Testis (tissue), 2 donors: ENCODE results near the gene SRBD1.

Experiments
- POLR2A ChIP-seq: fragments of 450-650 bp; IDR thresholded peaks from one replicate; pipeline ENCODE4 v1.6.1; 2017; ENCODE audit warnings: antibody characterized with exemption, mild to moderate bottlenecking, moderate library complexity
- TF ChIP-seq, protein P1 (sequence below), 3 experiments: fragments of 450-650 bp in 2 of 3; fragments of 200-600 bp in 1 of 3; sonication (generic) in 1 of 3; IDR thresholded peaks; one replicate each; pipeline ENCODE4 v1.5.1; 2016 to 2019; ENCODE audit warnings: antibody characterized with exemption in 3 of 3, mild to moderate bottlenecking in 2 of 3, moderate library complexity in 1 of 3

DNA sequence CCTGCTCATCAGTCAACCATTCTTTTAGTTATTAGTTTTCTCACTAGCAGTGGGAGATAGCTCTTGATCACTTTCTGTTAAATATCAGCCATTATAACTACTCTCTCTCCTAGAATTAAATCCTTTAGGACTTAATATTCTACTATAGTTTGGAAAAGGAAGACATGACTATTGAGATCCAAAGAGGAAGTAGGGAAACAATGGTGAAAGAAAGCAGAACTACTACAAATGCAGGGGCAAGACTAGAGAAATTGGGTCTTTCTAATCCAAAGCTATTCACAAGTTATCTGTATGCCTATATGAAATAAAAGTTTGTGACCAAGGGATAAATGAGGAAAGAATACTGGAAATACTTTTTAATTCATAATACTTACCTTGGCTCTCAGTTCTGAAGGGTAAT lies 65.1 kb downstream of the SRBD1 start:
- TF ChIP-seq, protein P1, sequence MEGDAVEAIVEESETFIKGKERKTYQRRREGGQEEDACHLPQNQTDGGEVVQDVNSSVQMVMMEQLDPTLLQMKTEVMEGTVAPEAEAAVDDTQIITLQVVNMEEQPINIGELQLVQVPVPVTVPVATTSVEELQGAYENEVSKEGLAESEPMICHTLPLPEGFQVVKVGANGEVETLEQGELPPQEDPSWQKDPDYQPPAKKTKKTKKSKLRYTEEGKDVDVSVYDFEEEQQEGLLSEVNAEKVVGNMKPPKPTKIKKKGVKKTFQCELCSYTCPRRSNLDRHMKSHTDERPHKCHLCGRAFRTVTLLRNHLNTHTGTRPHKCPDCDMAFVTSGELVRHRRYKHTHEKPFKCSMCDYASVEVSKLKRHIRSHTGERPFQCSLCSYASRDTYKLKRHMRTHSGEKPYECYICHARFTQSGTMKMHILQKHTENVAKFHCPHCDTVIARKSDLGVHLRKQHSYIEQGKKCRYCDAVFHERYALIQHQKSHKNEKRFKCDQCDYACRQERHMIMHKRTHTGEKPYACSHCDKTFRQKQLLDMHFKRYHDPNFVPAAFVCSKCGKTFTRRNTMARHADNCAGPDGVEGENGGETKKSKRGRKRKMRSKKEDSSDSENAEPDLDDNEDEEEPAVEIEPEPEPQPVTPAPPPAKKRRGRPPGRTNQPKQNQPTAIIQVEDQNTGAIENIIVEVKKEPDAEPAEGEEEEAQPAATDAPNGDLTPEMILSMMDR (IDR thresholded peaks at IDR 0.05) = no peak
- no peak for TF ChIP-seq POLR2A
